ENCODE data around the gene NDUFB4. TPM values are rescaled to one million over a fixed set of nuclear protein-coding genes. Genes with fewer than 3 reads are reported as not detected.
A peak's percentile ranks its signal among the peaks of the same experiment; 100 is the strongest.

NDUFB4 gene
- total and polyA plus RNA-seq, 4 donors, result 28.4 to 269 (median 76.9) TPM

DNA sequence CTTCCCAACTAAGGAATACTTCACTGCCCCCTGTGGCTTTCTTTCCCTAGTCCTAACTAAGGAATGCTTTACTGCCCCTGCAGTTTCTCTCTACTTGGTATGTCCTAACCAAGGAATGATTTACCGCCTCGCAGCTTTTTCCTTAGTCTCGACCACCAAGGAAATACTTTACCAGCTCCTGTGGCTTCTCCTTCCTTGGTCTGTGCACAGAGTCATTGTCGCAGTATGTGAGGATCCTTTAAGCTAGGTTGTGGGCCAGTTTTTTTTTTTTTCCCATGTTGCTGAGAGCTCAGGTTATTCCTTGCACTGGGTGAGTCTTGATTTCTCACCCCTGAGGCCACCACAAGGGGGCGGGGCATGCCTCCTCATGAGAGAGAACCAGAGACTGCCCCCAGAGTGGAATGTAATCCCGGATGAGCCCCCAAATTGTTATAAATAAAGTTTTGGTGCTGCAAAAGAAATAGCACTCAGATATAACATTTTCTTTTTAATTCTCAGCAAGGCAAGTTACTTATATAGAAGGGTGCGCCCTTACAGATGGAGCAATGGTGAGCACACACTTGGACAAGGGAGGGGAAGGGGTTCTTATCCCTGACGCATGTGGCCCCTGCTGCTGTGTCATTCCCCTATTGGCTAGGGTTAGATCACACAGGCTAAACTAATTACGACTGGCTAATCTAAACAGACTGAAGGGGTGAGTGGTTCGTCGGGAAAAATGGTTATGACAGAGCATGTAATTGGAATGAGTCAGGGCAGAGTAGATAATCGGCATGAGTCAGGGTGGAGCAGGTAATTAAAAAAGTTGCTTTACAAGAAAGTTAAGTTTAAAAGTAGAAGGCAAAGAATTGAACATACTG, 27.0 kb downstream of the NDUFB4 start:
- no peak for DNase-seq (ENCODE audit: low spot score)
- H3K27me3 ChIP-seq (ENCODE audit: control insufficient read depth in 4 of 4, insufficient read depth in 4 of 4, low read length in 3 of 4), result no peaks in the 10 kb centered on the region

DNA sequence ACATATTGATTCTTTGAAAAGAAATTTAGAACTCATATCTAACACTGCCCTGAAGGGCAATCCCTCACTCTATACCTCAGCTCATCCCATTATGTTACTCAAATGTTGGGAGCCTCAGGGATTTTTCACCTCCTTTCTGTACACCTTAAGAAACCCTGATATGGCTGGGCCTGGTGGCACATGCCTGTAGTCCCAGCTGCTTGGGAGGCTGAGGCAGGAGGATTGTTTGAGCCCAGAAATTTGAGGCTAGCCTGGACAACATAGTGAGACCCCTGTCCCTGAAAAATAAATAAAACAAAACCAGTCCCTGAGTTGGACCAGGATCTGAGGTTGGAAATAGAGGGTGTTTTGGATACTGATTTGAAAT, 27.6 kb downstream of the NDUFB4 start:
- H3K27ac ChIP-seq (ENCODE audit: low read depth in 1 of 2, low read length in 2 of 2), result no peak overlapping the region
- peaks cover 0 to 6% (median 0%) of the 10 kb centered on the region in 4 donors for H3K4me1 ChIP-seq (ENCODE audit: control insufficient read depth in 4 of 4, insufficient read depth in 4 of 4, low read length in 3 of 4)
- H3K36me3 ChIP-seq (ENCODE audit: control insufficient read depth in 4 of 4, insufficient read depth in 3 of 4, low read depth in 1 of 4, low read length in 3 of 4), result peaks cover 0 to 17% (median 15%) of the 10 kb centered on the region in 4 donors
- no peak for DNase-seq (ENCODE audit: low spot score)
- no peaks in the 10 kb centered on the region for H3K9me3 ChIP-seq (ENCODE audit: control insufficient read depth in 4 of 4, low read length in 3 of 4)
- no peak overlapping the region for H3K4me3 ChIP-seq (ENCODE audit: low read depth in 1 of 3, low read length in 3 of 3)
- no peak for TF ChIP-seq RAD21 (IDR thresholded peaks at IDR 0.05)
- TF ChIP-seq, protein P1, sequence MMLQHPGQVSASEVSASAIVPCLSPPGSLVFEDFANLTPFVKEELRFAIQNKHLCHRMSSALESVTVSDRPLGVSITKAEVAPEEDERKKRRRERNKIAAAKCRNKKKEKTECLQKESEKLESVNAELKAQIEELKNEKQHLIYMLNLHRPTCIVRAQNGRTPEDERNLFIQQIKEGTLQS (IDR thresholded peaks at IDR 0.05), result no peak
- TF ChIP-seq HNF4A (conservative IDR thresholded peaks at IDR 0.05), result no peak
- no peak for TF ChIP-seq YY1 (IDR thresholded peaks at IDR 0.05)
- no peak for TF ChIP-seq RXRA (IDR thresholded peaks at IDR 0.05)
- TF ChIP-seq NR2F2 (IDR thresholded peaks at IDR 0.05), result no peak
- no peak for TF ChIP-seq JUND (IDR thresholded peaks at IDR 0.05)
- TF ChIP-seq, protein P2, sequence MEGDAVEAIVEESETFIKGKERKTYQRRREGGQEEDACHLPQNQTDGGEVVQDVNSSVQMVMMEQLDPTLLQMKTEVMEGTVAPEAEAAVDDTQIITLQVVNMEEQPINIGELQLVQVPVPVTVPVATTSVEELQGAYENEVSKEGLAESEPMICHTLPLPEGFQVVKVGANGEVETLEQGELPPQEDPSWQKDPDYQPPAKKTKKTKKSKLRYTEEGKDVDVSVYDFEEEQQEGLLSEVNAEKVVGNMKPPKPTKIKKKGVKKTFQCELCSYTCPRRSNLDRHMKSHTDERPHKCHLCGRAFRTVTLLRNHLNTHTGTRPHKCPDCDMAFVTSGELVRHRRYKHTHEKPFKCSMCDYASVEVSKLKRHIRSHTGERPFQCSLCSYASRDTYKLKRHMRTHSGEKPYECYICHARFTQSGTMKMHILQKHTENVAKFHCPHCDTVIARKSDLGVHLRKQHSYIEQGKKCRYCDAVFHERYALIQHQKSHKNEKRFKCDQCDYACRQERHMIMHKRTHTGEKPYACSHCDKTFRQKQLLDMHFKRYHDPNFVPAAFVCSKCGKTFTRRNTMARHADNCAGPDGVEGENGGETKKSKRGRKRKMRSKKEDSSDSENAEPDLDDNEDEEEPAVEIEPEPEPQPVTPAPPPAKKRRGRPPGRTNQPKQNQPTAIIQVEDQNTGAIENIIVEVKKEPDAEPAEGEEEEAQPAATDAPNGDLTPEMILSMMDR (IDR thresholded peaks at IDR 0.05; ENCODE audit: low read depth, low read length, missing input control), result no peak
- no peak for TF ChIP-seq HNF4G (IDR thresholded peaks at IDR 0.05)
- TF ChIP-seq, protein P3, sequence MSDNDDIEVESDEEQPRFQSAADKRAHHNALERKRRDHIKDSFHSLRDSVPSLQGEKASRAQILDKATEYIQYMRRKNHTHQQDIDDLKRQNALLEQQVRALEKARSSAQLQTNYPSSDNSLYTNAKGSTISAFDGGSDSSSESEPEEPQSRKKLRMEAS (IDR thresholded peaks at IDR 0.05), result no peak
- TF ChIP-seq EGR1 (IDR thresholded peaks at IDR 0.05; ENCODE audit: low read depth in 2 of 2), result no peak
- no peak for TF ChIP-seq FOXA1 (IDR thresholded peaks at IDR 0.05)
- TF ChIP-seq, protein P4, sequence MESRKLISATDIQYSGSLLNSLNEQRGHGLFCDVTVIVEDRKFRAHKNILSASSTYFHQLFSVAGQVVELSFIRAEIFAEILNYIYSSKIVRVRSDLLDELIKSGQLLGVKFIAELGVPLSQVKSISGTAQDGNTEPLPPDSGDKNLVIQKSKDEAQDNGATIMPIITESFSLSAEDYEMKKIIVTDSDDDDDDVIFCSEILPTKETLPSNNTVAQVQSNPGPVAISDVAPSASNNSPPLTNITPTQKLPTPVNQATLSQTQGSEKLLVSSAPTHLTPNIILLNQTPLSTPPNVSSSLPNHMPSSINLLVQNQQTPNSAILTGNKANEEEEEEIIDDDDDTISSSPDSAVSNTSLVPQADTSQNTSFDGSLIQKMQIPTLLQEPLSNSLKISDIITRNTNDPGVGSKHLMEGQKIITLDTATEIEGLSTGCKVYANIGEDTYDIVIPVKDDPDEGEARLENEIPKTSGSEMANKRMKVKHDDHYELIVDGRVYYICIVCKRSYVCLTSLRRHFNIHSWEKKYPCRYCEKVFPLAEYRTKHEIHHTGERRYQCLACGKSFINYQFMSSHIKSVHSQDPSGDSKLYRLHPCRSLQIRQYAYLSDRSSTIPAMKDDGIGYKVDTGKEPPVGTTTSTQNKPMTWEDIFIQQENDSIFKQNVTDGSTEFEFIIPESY (IDR thresholded peaks at IDR 0.05), result no peak
- TF ChIP-seq SP1 (IDR thresholded peaks at IDR 0.05), result no peak
- TF ChIP-seq TAF1 (conservative IDR thresholded peaks at IDR 0.05), result no peak
- no peak for TF ChIP-seq FOXA2 (IDR thresholded peaks at IDR 0.05)
- TF ChIP-seq, protein P5, sequence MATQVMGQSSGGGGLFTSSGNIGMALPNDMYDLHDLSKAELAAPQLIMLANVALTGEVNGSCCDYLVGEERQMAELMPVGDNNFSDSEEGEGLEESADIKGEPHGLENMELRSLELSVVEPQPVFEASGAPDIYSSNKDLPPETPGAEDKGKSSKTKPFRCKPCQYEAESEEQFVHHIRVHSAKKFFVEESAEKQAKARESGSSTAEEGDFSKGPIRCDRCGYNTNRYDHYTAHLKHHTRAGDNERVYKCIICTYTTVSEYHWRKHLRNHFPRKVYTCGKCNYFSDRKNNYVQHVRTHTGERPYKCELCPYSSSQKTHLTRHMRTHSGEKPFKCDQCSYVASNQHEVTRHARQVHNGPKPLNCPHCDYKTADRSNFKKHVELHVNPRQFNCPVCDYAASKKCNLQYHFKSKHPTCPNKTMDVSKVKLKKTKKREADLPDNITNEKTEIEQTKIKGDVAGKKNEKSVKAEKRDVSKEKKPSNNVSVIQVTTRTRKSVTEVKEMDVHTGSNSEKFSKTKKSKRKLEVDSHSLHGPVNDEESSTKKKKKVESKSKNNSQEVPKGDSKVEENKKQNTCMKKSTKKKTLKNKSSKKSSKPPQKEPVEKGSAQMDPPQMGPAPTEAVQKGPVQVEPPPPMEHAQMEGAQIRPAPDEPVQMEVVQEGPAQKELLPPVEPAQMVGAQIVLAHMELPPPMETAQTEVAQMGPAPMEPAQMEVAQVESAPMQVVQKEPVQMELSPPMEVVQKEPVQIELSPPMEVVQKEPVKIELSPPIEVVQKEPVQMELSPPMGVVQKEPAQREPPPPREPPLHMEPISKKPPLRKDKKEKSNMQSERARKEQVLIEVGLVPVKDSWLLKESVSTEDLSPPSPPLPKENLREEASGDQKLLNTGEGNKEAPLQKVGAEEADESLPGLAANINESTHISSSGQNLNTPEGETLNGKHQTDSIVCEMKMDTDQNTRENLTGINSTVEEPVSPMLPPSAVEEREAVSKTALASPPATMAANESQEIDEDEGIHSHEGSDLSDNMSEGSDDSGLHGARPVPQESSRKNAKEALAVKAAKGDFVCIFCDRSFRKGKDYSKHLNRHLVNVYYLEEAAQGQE (IDR thresholded peaks at IDR 0.05), result no peak
- no peak for TF ChIP-seq GABPA (IDR thresholded peaks at IDR 0.05 in 1 of 2, conservative IDR thresholded peaks at IDR 0.05 in 1 of 2)
- H3K27me3 ChIP-seq (ENCODE audit: control insufficient read depth in 4 of 4, insufficient read depth in 4 of 4, low read length in 3 of 4), result no peaks in the 10 kb centered on the region
- H3K9ac ChIP-seq (ENCODE audit: low read depth in 1 of 2, low read length in 2 of 2), result no peak overlapping the region

More for the DNA sequence above, 27.0 kb downstream of the NDUFB4 start:
- TF ChIP-seq, protein P2 (IDR thresholded peaks at IDR 0.05; ENCODE audit: low read depth, low read length, missing input control), result peak; percentile 37
- TF ChIP-seq, protein P1 (IDR thresholded peaks at IDR 0.05), result no peak
- no peak for TF ChIP-seq SP1 (IDR thresholded peaks at IDR 0.05)
- TF ChIP-seq RAD21 (IDR thresholded peaks at IDR 0.05), result peak; percentile 57 to 64
- no peak overlapping the region for H3K4me3 ChIP-seq (ENCODE audit: low read depth in 1 of 3, low read length in 3 of 3)
- H3K4me1 ChIP-seq (ENCODE audit: control insufficient read depth in 4 of 4, insufficient read depth in 4 of 4, low read length in 3 of 4), result peaks cover 0 to 6% (median 0%) of the 10 kb centered on the region in 4 donors
- no peak overlapping the region for H3K27ac ChIP-seq (ENCODE audit: low read depth in 1 of 2, low read length in 2 of 2)
- H3K9me3 ChIP-seq (ENCODE audit: control insufficient read depth in 4 of 4, low read length in 3 of 4), result no peaks in the 10 kb centered on the region
- H3K36me3 ChIP-seq (ENCODE audit: control insufficient read depth in 4 of 4, insufficient read depth in 3 of 4, low read depth in 1 of 4, low read length in 3 of 4), result peaks cover 0 to 12% (median 9%) of the 10 kb centered on the region in 4 donors
- no peak overlapping the region for H3K9ac ChIP-seq (ENCODE audit: low read depth in 1 of 2, low read length in 2 of 2)
- 86% methylated on average over 12 of the region's 12 CpGs for WGBS

Measured in liver (tissue), 9 donors.